Fibroblast of skin of back (primary cell): ENCODE measurements around the gene L3MBTL4.
"Not testable (repeated sequence)": the region's sequence is repeated elsewhere in the genome, so short reads cannot be mapped to it uniquely, and the experiment has no call there.

Source experiments
- DNase-seq: peaks from one replicate; pipeline ENCODE4 v3.0.0-alpha.2; 2013

L3MBTL4 gene

DNA sequence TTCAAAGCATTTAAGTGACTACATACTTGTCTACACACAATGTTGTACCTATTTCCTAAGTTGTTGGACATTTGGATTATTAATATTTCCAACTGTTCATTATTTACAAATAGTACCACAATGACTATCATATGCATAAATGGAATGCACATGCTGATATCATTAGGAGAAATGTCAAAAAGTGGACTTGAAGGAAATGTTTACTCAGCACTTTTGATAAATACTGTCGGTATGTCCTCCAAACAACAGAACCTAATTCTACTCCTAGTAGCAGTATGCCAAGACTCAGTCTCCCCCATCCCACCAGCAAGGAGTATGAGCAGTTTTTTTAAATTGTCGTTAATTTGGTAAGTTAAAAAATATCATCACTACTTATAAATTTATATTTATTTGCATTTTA lies 116.8 kb downstream of the L3MBTL4 start:
- DNase-seq, result no peak

DNA sequence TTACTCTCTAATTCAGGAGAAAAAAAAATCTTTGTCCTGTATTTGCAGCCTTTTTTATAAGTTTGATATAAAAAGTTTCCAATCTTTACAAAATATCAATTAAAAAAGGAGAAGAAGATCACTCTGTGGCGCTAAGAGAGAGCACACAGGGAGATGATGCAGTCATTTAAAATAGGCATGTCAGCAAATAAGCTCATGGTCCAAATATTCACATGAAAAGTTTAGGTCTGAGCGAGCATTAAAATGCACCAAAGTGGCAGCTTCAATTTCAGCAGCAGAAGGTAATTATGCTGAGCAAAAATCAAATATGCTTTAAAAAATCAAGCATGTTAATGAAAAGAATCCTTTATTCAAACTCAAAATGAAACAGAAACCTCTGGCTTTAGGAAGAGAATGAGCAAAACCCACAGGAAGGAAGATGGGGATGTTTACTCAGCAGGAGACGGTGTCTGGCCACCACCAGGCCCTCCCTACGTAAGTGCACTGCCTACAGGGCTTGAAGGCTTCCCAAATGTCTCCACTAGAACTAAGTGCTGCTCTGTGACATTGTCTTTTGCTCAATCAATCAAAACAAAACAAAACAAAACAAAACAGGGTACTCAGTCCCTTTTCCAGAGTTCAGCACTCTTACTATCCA lies 120.4 kb downstream of the L3MBTL4 start:
- DNase-seq, result no peak

- no peak for DNase-seq
These were observed 124.9 kb downstream of the L3MBTL4 start for GRCh38 chr18:6289843-6290242.

DNA sequence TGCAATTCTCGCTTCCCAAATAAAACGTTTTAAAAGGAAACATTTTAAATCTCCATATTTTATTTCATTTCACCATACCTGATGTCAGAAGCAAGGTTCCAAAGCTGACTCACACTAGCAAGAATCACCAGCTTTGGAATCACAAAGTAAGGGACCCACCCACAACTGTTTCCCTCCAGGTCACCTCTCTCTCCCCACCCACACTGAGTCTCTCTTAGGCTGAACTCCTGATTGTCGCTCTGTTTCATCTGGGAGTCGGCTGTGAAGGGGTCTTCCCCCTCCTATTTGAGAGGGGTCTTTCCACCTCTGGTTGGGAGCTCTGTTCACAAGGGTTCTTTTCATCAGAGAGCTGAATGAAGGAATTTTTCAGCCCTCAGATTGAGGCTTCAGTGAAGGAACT lies 128.1 kb downstream of the L3MBTL4 start:
- no peak for DNase-seq

- DNase-seq, result no peak
These were observed 129.9 kb downstream of the L3MBTL4 start for GRCh38 chr18:6284761-6285160.

DNA sequence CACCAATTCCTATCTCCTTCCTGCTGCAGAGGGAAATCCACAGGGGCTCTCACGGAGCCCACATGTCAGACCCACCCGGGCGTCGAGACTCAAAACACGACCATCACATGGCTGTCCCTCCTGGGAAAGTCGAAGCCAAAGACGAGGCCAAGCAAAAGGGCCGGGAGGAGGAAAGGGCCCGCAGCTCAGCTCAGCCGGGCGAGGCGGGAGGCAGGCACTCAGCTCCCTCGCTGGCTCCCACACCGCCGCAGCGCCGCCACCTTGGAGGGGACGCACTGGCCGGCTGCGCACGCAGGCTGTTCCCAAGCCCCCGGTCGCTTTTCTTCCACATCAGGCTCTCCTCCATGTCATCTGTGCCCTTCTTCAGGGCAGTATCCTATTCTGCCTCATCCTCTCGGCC lies 130.4 kb downstream of the L3MBTL4 start:
- no peak for DNase-seq

DNA sequence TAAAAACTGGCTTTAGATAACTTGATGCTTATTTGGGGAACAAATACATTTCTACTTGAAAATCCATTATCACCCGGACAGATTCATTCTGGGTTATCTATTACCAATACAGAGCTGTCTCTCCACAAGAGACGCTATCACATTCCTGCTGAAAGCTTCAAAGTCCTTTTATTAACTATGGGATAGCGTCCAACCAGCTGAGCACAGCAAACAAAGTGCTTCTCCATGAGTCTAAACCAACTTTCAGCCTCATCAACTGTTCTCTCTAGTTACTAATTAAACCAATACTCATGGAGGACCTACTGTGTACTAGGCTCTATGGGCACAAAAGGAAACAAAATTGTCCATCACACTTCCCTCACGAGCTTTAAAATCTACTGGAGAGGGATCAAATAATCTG lies 132.8 kb downstream of the L3MBTL4 start:
- DNase-seq, result no peak

DNA sequence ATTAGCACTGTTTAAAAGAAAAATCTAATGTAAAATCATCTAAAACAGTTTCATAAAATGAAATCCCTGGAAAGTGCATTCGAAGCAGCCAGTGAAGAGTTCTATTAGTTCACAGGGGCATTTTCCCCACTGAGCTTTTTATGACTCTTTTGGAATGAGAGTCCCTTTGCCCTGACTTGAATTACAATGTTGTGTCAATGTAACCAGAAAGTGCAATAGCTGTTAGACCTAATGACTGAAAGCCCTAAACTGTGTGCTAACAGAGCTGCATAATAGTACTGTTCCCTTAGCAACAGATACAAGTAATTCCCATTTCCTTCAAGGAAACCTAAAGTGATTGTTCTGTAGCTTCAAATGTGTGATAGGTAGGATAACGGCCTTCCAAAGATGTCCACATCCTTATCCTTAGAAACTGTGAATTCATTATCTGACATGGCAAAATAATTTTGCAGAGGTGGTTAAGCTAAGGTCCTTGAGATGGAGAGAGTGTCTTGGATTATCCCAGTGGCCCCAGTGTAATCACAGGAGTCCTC lies 134.4 kb downstream of the L3MBTL4 start:
- DNase-seq, result no peak

DNA sequence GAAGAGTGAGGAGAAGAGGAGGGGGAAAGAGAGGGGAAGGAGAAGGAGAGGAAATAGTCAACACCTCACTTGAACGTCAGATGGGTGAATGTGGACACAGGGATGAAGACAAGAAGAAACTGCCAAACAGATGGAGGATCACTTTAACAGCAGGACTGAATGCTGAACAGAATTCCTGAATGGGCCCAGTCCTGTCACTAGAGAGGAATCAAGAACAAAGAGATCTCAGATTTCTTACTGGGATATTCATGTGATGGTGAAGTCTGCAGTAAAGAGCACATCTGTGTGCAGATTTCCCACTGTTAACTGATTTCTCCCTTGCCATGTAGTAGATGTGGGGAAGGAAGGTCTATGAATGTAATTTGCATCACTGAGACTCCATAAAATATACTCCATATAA lies 135.4 kb downstream of the L3MBTL4 start:
- no peak for DNase-seq

DNA sequence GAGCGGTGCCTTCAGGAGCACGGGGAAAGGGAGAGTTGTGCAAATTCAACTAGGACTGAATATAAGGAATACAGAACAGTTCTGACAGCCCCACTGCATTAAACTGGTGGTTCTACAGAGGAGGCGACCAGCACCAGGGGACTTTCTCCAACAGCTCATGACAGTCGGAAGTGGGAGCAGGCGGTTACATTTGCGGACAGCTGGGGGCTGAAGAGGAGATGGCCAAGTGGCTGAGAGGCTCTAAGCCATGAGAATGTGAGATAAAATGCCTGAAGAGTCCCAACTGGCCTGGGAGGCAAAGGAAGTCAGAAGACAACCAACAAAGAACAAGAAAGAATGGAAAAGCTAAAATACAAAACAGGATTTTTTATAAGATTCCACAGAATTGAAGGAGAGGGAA lies 141.3 kb downstream of the L3MBTL4 start:
- no peak for DNase-seq

- not testable (repeated sequence) for DNase-seq
These were observed 142.6 kb downstream of the L3MBTL4 start for GRCh38 chr18:6272144-6272543.

GRCh38 chr18:6271585-6271984 lies 143.1 kb downstream of the L3MBTL4 start:
- DNase-seq, result no peak

DNA sequence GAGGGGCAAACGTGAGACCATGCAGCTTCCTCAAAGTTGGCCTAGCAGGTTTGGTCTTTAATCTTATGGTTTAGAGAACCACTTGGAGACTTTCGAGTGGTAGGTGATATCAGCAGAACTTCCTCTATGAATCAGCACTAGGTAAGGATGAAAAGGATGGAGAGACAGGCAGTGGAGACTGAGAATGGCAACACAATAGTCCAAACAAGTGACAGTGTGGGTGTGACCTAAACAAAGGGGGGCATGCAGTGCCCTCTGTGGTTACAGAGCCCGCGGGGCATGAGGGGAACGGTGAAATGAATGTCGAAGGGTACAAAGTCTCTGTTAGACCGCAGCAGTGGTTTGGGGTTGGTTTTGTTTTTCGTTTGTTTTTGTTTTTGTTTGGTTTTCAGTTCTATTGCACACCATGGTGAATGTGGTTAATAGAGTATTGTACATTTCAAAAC lies 143.9 kb downstream of the L3MBTL4 start:
- no peak for DNase-seq

DNA sequence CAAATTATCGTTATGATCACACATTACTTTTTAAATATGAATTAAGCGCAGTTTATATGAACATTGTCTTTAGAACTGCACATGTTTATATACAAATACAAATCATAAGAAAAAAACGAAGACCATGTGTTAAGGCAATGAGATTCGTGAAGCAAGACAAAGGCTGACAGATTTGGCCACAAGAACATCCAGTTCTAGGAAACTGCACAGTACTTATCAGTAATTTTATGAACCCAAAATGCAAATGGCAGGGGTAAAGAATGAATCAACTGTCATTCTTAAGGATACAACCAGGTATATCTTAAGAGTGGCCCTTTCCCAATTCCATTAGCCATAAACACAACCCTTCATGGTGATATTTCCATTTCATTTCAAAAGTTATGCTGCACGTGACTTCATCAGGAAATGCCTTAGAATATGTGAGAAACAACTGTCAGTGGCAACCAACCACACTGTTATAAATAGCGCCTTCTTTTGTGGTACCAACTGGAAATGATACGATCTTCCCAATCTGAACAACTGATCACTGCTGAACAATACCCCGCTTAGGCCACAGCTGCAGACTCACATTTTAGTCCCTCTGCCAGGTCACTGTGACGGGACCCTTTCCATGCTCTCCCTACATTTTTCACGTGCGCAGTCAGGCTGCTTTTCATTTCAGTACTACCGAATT lies 144.9 kb downstream of the L3MBTL4 start:
- DNase-seq, result no peak

GRCh38 chr18:6266212-6266611 lies 148.5 kb downstream of the L3MBTL4 start:
- DNase-seq, result no peak

- DNase-seq, result no peak
These were observed 152.8 kb downstream of the L3MBTL4 start for GRCh38 chr18:6261938-6262337.

DNA sequence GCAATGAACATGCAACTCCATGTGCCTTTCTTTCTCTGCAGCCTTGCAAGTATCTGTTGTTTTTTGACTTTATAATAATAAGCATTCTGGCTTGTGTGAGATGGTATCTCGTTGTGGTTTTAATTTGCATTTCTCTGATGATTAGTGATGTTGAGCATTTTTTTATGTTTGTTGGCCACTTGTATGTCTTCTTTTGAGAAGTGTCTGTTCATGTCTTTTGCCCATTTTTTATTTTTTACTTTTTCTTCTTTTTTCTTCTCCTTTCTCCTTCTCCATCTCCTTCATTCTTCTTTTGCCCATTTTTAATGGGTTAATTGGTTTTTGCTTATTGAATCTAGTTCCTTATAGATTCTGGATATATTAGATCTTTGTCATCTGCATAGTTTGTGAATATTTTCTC lies 155.4 kb downstream of the L3MBTL4 start:
- not testable (repeated sequence) for DNase-seq

DNA sequence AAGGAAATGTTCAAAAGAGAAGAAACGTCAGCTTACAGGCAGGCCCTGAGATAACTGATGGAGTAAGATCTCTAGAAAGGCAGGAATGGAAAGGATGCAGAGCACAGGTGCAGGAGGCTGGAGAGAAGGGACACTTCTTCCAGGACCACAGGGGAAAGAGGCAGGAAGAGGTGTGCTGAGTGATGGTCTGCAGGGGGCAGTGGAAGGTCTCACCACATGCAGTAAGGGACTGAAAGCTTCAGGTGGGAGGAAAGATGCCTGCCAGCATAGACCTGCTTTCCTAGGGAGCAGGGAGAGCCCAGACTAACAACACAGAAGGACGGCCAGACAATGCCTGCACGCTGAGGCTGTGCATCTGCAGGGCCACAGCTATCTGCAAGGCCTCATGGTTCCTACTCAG lies 156.8 kb downstream of the L3MBTL4 start:
- no peak for DNase-seq

DNA sequence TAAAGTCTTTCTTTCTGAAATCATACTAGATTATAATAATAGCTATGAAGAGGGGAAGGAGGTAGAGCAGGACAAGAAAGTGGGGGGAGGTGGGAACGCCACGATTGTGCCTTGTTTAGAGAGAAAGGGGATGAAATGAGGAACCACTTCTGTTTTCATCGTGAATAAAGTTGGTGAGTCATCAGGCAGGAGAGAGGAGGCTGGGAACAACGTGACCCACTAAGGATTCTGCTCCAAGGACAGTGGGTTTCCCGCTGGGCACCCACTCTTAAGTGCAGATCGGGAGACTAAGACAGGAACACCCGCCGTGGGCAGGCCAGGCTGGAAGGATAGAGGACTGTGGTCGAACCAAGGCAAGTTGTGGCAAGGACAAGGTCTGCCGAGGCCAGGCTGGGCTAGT lies 158.2 kb downstream of the L3MBTL4 start:
- DNase-seq, result no peak

DNA sequence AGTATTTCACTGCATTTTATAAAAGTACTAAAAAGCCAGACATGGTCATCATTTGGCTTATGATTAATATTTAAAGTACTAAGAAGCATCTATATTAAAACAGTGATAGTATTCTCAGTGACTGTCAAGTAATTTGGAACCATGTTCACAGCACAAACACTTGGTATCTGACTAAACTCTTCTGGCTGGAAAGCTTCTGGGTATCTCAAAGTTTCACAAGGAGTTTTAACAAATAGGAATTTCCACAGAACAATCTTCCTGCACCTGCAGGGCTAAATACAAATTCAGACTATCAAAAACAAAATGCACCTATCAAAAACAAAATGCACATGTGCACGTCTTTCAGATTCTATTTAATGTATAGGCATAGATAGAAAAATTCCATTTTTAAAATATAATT lies 158.8 kb downstream of the L3MBTL4 start:
- DNase-seq, result no peak

DNA sequence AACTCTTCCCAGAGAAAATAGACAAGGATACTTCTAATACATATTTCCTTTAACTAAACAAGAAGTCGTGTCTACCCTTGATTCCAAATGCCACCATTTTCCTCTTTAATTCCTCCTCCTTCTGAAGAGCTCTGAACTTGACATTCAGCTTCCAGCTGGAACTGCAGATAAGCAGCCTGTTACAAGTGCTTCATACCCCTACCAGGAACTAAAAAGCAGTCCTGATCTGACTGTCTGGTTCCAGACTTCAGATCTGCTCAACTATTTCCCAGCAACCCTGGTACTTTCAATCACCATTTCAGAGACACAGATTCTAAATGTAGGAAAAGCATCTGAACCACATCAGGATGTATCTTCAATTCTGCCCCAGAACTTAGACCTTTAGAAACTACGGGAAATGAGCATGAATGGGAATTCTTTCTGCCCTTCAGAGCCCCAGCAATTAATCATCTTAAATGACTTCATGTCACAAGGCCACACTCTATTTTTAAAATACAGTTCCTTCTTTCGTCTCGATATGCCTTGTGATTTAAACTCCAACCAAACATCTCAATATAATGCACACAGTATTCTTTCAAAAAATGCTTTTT lies 159.5 kb downstream of the L3MBTL4 start:
- DNase-seq, result no peak

GRCh38 chr18:6254456-6254855 lies 160.3 kb downstream of the L3MBTL4 start:
- no peak for DNase-seq

GRCh38 chr18:6251084-6251483 lies 163.6 kb downstream of the L3MBTL4 start:
- DNase-seq, result no peak

GRCh38 chr18:6249788-6250187 lies 164.9 kb downstream of the L3MBTL4 start:
- DNase-seq, result no peak
